ENCODE results near the gene SEMA5A. TPM values are rescaled to one million over a fixed set of nuclear protein-coding genes. Genes with fewer than 3 reads are reported as not detected.

SEMA5A gene
- total RNA-seq, 1 donor from 2014 or later: 13.8 TPM

DNA sequence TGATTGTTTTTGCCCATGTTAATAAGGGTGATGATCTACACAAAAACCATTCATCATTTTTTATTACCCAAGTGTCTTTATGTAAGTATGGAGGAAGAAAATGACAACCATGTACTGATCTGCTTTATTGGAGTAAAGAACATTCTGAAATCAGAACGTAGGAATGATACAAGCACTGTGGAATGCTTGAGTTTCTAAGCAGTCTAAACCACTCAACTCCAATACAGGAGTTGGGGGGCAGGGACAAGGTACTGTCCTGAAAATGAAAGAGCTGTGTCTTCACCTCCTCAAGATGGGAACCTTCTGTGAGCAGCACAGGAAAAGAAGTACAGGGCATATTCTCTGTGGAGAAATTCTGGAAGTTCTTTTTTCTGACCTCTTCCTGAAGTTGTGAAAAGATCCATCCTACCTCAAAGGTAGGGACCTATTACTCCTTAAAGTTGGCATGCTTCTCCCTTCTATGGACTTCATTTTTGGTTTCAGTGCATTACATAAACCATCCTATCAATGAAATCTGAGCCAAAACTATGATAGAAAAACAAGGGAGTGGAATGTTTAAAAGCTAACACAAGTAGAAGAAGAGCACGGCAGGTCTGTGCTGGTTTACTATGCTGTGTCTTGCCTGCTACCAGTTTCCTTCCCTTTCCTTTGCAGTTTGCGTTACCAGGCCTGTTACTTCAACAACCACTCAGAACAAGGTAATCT lies 202.6 kb downstream of the SEMA5A start:
- no peaks in the 10 kb centered on the region for H3K27me3 ChIP-seq (ENCODE audit: insufficient read depth, low read length)

DNA sequence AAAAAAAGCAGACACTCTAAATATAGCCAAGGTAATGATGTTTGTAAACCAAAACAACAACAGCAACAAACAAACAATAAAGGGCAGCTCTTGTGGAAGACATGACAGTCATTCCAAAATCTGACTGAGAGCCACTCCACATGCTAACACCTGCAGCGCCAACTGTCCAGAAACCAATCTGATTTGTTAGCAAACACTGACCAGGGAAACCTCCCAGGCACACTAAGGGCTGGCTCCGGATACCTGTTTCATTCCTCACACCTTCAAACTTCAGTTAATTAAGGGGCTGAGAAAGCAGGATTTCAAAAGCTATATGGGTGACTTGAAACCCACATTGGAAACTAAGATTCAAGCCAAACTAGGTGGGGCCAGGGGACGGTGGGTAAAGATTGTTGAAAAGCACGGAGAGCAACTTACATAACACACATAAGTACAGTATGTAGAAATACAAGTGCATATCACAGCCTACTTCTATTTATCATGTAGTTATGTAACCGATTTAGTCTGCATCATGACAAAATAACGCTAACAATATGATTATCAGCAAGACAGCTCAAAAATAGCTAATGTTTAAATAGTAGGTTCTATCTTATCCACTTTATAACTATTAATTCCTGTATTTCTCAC lies 203.6 kb downstream of the SEMA5A start:
- Mint-ChIP-seq H3K9me3 (ENCODE audit: unreplicated experiment) (peaks cover 1% of the 10 kb centered on the region), H3K4me3 (ENCODE audit: unreplicated experiment) (no peak overlapping the region), H3K4me1 (ENCODE audit: low read depth, unreplicated experiment) (peaks cover 39% of the 10 kb centered on the region), H3K27ac (ENCODE audit: unreplicated experiment) (peak overlapping the region; percentile 91), H3K27me3 (ENCODE audit: low read depth, unreplicated experiment) (no peaks in the 10 kb centered on the region), H3K36me3 (ENCODE audit: low read depth, unreplicated experiment) (peaks cover 3% of the 10 kb centered on the region)
- TF ChIP-seq, protein P1, sequence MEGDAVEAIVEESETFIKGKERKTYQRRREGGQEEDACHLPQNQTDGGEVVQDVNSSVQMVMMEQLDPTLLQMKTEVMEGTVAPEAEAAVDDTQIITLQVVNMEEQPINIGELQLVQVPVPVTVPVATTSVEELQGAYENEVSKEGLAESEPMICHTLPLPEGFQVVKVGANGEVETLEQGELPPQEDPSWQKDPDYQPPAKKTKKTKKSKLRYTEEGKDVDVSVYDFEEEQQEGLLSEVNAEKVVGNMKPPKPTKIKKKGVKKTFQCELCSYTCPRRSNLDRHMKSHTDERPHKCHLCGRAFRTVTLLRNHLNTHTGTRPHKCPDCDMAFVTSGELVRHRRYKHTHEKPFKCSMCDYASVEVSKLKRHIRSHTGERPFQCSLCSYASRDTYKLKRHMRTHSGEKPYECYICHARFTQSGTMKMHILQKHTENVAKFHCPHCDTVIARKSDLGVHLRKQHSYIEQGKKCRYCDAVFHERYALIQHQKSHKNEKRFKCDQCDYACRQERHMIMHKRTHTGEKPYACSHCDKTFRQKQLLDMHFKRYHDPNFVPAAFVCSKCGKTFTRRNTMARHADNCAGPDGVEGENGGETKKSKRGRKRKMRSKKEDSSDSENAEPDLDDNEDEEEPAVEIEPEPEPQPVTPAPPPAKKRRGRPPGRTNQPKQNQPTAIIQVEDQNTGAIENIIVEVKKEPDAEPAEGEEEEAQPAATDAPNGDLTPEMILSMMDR (IDR thresholded peaks at IDR 0.05; ENCODE audit: insufficient read depth, low read depth, low read length): no peak
- no peak for TF ChIP-seq EZH2 (IDR thresholded peaks at IDR 0.05; ENCODE audit: insufficient read depth, low read length)
- Histone ChIP-seq H3K79me2 (ENCODE audit: insufficient read depth, low read length) (no peaks in the 10 kb centered on the region), H3K27me3 (ENCODE audit: insufficient read depth, low read length) (no peaks in the 10 kb centered on the region), H4K20me1 (ENCODE audit: insufficient read depth, low read length) (no peaks in the 10 kb centered on the region), H3K9me3 (ENCODE audit: insufficient read depth, low read depth, low read length) (no peaks in the 10 kb centered on the region), H3K4me2 (ENCODE audit: low read length) (no peak overlapping the region), H3K27ac (ENCODE audit: low read depth, low read length) (no peak overlapping the region), H3K36me3 (ENCODE audit: insufficient read depth, low read length) (no peaks in the 10 kb centered on the region), H2AFZ (ENCODE audit: low read depth, low read length) (no peak overlapping the region), H3K4me3 (ENCODE audit: insufficient read depth, low read depth, low read length) (no peak overlapping the region), H3K4me1 (ENCODE audit: insufficient read depth, low read length) (peaks cover 17% of the 10 kb centered on the region), H3K9ac (ENCODE audit: low read length) (no peak overlapping the region)
- DNase-seq (ENCODE audit: low read depth) (no peak), FAIRE-seq (no peak)

More for the DNA sequence above, 202.6 kb downstream of the SEMA5A start:
- TF ChIP-seq, protein P1 (IDR thresholded peaks at IDR 0.05; ENCODE audit: insufficient read depth, low read depth, low read length): no peak
- no peak for TF ChIP-seq EZH2 (IDR thresholded peaks at IDR 0.05; ENCODE audit: insufficient read depth, low read length)
- Histone ChIP-seq H3K4me3 (ENCODE audit: insufficient read depth, low read depth, low read length) (no peak overlapping the region), H3K27ac (ENCODE audit: low read depth, low read length) (no peak overlapping the region), H3K36me3 (ENCODE audit: insufficient read depth, low read length) (no peaks in the 10 kb centered on the region), H2AFZ (ENCODE audit: low read depth, low read length) (no peak overlapping the region), H3K79me2 (ENCODE audit: insufficient read depth, low read length) (no peaks in the 10 kb centered on the region), H3K4me2 (ENCODE audit: low read length) (peak overlapping the region; percentile 44), H4K20me1 (ENCODE audit: insufficient read depth, low read length) (no peaks in the 10 kb centered on the region), H3K9ac (ENCODE audit: low read length) (no peak overlapping the region), H3K9me3 (ENCODE audit: insufficient read depth, low read depth, low read length) (no peaks in the 10 kb centered on the region), H3K4me1 (ENCODE audit: insufficient read depth, low read length) (peaks cover 15% of the 10 kb centered on the region)
- FAIRE-seq (peak; percentile 94), DNase-seq (ENCODE audit: low read depth) (peak; percentile 59)
- H3K4me1 Mint-ChIP-seq (ENCODE audit: low read depth, unreplicated experiment): peaks cover 42% of the 10 kb centered on the region
- H3K27me3 Mint-ChIP-seq (ENCODE audit: low read depth, unreplicated experiment): no peaks in the 10 kb centered on the region
- peaks cover 1% of the 10 kb centered on the region for H3K9me3 Mint-ChIP-seq (ENCODE audit: unreplicated experiment)
- peaks cover 3% of the 10 kb centered on the region for H3K36me3 Mint-ChIP-seq (ENCODE audit: low read depth, unreplicated experiment)
- peak overlapping the region; percentile 50 for H3K4me3 Mint-ChIP-seq (ENCODE audit: unreplicated experiment)
- H3K27ac Mint-ChIP-seq (ENCODE audit: unreplicated experiment): peak overlapping the region; percentile 91

DNA sequence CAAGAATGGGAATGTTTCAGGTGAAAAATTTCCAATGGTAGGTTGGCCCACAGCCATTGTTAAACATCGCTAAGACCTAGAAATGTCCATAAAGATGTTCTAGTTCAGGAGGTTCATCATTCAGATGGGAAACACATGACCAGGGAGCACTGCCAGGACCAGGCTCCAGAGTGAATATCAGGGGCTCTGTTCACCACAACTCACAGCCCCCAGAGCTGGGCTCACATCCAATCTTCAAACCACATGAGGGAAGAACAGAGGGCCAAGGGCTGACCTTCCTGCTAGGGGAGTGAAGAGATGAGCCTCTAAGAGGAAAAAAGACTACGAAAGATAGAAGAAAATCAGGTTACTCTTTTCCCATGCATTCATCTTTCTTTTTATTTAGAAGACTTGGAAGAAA lies 205.8 kb downstream of the SEMA5A start:
- peaks cover 3% of the 10 kb centered on the region for H3K36me3 Mint-ChIP-seq (ENCODE audit: low read depth, unreplicated experiment)
- FAIRE-seq: no peak
- Histone ChIP-seq H3K36me3 (ENCODE audit: insufficient read depth, low read length) (no peaks in the 10 kb centered on the region), H3K79me2 (ENCODE audit: insufficient read depth, low read length) (no peaks in the 10 kb centered on the region), H3K27me3 (ENCODE audit: insufficient read depth, low read length) (no peaks in the 10 kb centered on the region), H3K9me3 (ENCODE audit: insufficient read depth, low read depth, low read length) (no peaks in the 10 kb centered on the region), H3K4me1 (ENCODE audit: insufficient read depth, low read length) (peaks cover 17% of the 10 kb centered on the region), H3K4me3 (ENCODE audit: insufficient read depth, low read depth, low read length) (no peak overlapping the region), H3K4me2 (ENCODE audit: low read length) (no peak overlapping the region), H4K20me1 (ENCODE audit: insufficient read depth, low read length) (no peaks in the 10 kb centered on the region), H2AFZ (ENCODE audit: low read depth, low read length) (no peak overlapping the region), H3K9ac (ENCODE audit: low read length) (no peak overlapping the region), H3K27ac (ENCODE audit: low read depth, low read length) (no peak overlapping the region)
- peaks cover 43% of the 10 kb centered on the region for H3K4me1 Mint-ChIP-seq (ENCODE audit: low read depth, unreplicated experiment)
- no peaks in the 10 kb centered on the region for H3K27me3 Mint-ChIP-seq (ENCODE audit: low read depth, unreplicated experiment)
- no peak overlapping the region for H3K4me3 Mint-ChIP-seq (ENCODE audit: unreplicated experiment)
- no peaks in the 10 kb centered on the region for H3K9me3 Mint-ChIP-seq (ENCODE audit: unreplicated experiment)
- TF ChIP-seq, protein P1 (IDR thresholded peaks at IDR 0.05; ENCODE audit: insufficient read depth, low read depth, low read length): no peak
- no peak for TF ChIP-seq EZH2 (IDR thresholded peaks at IDR 0.05; ENCODE audit: insufficient read depth, low read length)
- no peak for DNase-seq (ENCODE audit: low read depth)
- no peak overlapping the region for H3K27ac Mint-ChIP-seq (ENCODE audit: unreplicated experiment)

Measured in astrocyte (in vitro differentiated cells and primary cell).